ENCODE measurements around the gene PTPRF.
A peak's percentile ranks its signal among the peaks of the same experiment; 100 is the strongest.
"Not testable (repeated sequence)": the region's sequence is repeated elsewhere in the genome, so short reads cannot be mapped to it uniquely, and the experiment has no call there.

The PTPRF gene

GRCh38 chr1:43639976-43640794 is 109.5 kb downstream of the PTPRF start:
- no peak for DNase-seq

DNA sequence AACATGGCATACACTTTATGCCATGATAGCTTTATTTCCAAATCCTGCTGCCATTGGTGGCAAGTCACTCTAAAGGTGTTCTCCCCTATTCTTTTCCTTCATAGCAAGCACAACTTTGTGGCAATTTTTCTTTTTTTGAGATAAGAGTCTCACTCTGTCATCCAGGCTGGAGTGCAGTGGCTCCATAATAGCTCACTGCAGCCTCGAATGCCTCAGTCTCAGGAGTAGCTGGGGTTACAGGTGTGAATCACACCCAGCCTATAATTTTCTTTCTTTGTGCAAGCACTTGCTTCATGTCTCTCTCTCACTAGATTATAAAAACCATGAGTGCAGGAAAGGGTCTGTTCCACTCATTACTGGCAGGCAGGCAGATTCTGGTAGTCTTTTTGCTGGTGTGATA is 113.9 kb downstream of the PTPRF start:
- DNase-seq = no peak

DNA sequence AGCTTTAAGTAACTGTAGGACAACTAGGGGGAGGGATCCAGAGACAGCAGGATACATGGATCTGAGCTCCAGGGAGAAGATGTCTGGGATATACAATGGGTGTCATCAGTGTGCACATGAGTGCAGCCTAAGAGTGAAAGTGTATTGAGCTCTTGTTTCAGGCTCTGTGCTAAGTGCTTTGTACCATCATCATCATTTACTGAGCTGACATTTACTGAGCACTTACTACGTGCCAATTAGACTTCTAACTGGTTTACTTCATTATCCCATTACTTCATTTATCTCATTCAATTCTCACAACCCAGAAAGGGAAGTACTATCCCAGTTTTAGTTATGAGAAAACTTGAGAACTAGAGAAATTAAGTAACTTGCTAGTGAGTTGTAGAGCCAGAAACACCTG is 114.8 kb downstream of the PTPRF start:
- DNase-seq = no peak

- not testable (repeated sequence) for DNase-seq
Measured at GRCh38 chr1:43647331-43647730, 116.6 kb downstream of the PTPRF start.

DNA sequence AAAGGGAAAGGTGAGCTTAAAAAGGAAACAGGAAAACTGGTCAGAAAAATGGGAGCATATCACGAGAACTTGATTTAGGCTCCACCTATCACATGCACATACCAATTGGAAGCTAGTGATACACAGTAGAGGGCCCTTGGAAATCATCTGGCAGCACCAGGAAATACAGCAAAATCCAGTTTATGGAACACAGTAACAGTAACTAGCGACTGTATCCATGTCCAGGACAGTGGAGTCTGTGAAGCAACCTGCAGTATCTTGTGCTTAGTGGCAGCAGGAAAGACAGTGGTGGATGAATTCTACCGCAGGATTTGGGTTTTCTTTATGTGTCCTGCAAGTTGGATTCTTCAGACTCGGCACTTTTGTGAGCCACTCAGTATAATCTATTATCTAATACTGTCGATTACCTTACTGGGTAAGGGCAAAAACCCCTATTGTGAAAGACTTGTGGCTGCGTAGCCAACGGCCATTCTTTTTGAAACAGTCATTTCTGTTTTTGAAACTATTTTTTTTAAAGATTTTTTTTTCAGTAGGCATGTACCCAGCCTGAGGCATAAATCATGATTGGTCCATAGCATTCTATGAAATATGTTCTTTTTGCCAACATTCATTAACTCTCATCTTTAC is 117.7 kb downstream of the PTPRF start:
- no peak for DNase-seq

DNA sequence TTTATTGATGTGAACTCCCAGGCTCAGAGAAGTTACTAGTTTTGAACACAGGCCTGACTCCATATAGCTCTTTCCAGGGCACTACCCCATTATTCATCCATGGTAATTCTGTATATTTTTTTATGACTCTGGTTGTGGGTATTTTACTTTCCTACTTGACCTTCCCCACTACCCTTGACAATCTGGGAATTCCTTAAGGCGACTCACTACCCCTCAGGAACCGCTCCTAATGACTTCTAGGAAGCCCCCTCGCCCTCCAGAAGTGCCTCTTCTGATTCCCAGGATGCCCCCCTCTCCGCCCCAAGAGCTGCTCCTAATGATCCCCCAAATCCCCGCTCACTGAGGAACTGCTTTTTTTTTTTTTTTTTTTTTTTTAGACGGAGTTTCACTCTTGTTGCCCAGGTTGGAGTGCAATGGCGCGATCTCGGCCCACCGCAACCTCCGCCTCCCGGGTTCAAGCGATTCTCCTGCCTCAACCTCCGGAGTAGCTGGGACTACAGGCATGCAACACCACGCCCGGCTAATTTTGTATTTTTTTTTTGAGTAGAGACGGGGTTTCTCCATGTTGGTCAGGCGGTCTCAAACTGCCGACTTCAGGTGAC is 118.3 kb downstream of the PTPRF start:
- DNase-seq = no peak

GRCh38 chr1:43650310-43651085 is 119.8 kb downstream of the PTPRF start:
- DNase-seq = peak; percentile 93 to 95

DNA sequence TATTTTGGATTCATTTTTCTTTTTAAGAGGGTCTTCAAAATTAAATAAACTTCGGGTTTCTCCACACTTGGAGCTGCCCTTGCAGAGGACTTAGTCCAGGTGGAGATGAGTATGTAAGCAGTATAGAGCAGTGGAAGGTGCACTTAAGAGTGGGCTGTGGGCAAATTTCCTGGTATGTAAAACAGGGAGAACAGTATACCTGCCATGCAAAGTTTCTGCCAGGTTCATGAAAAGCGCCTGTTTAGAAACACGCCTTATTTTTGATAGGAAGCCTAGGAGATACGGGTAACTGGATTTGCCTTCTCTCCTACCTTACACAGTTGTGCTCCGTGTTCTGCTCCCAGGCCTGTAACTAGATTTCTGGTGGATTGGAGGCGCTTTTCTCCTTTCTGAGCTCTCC is 120.5 kb downstream of the PTPRF start:
- DNase-seq = no peak

DNA sequence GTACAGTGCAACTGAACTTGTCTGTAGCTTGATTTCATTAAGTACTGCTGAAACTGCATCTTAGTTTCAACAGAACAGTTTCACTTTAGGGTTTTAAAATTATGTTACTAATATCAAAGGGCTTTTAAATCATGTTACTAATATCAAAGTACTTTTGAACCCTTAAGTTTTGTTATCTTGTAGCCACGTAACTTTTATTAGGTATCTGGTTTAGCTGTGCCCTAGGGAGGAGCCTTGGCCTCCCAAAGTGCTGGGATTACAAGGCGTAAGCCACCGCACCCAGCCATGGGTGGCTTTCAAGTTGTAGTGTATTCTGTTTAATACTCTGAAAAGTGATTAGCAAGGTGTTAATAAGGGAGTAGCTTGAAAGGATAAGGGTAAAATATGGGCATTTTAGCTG is 121.2 kb downstream of the PTPRF start:
- no peak for DNase-seq

GRCh38 chr1:43653339-43653738 is 122.7 kb downstream of the PTPRF start:
- DNase-seq = no peak

- DNase-seq = no peak
Measured at GRCh38 chr1:43653893-43654292, 123.2 kb downstream of the PTPRF start.

DNA sequence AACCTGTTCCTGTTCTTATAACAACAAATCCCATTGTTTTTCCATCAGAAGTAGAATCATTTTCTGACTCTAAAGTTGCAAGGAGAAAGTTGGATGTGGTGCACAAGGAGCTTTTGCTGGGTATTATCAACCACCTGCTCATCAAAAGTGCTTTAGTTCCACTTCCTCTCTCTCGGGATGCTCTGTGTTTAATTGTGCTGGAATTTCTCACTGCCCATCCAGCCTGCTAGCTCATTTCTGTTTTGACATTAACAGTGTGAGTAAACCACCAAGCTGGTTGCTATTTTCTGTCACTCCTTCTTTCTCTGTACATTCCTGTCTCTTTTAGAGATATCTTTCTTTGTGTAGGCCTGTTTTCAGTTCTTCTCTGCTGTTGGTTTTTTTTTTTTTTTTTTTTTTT is 125.3 kb downstream of the PTPRF start:
- no peak for DNase-seq

DNA sequence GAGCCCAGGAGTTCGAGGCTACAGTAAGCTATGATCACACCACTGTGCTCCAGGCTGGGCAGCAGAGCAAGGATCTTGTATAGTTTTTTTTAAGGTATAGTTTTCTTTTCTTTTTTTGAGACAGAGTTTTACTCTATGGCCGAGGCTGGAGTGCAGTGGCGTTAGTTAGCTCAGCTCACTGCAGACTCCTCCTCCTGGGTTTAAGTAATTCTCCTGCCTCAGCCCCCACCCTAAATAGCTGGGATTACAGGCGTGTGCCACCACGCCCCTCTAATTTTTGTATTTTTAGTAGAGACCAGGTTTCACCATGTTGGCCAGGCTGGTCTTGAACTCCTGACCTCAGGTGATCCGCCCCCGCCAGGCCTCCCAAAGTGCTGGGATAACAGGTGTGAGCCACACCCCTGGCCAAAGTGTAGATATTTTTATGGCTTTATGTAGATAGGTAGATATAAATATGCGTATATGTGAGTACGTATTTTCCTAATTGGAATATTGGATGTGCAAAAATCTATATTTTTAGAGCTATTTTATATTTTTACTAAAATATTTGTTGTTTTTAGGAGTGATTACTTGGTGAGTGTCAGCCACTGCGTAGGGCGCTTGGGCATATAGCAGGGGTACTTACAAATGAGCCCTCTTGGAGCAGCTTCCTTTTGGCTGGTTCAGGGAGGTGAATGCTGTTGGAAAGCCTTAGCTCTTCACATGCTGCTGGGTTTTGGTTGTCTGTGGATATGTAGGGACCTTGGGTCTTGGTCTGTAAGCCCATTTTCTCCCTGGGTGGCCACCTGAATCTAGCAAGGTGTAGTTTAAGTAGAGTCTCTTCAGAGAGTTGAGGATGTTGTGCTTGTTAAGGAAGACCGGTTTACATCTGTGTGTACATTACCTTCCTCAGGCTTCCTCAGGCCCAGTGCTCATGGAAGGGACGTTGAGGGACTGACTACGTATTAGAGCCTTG is 128.8 kb downstream of the PTPRF start:
- DNase-seq = no peak

DNA sequence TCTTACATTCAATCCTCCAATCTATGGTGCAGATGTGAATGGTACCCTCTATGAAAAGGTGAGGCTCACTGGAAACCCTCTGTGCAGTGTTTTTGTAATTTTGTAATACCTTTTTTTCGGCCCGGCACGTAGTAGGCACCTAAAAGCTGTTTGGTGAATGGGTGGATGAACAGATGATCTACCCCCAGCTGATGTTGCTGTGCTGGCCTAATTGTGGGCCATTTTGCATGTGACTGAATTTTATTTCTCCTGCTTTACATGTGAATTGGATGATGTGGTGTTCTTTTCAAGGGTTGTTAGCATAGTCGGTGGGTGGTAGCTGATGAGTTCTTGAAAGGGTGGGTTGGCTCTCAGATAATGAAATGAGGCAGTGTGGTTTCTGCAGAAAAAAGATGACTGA is 129.7 kb downstream of the PTPRF start:
- no peak for DNase-seq

DNA sequence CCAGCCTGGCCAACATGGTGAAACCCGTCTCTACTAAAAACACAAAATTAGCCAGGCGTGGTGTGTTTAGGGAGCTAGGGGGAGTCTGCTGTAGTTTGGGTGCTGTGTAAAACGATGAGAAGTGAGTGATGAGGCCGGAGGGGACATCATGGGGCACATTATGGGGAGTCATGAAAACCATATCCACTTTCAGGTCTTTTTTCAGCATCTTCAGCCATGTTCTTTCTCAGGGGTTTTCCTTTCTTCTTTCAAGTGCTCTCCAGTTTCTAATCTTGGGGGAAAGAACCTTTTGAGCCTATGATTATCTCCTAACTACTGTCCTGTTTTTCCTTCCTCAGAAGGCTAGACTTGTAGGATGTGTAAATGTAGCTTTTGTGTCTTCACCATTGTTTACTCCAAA is 133.7 kb downstream of the PTPRF start:
- DNase-seq = no peak

- DNase-seq = no peak
Measured at GRCh38 chr1:43666608-43667007, 135.9 kb downstream of the PTPRF start.

GRCh38 chr1:43668956-43669355 is 138.3 kb downstream of the PTPRF start:
- DNase-seq = no peak

- no peak for DNase-seq
Measured at GRCh38 chr1:43669878-43670277, 139.2 kb downstream of the PTPRF start.

- no peak for DNase-seq
Measured at GRCh38 chr1:43671193-43671592, 140.5 kb downstream of the PTPRF start.

DNA sequence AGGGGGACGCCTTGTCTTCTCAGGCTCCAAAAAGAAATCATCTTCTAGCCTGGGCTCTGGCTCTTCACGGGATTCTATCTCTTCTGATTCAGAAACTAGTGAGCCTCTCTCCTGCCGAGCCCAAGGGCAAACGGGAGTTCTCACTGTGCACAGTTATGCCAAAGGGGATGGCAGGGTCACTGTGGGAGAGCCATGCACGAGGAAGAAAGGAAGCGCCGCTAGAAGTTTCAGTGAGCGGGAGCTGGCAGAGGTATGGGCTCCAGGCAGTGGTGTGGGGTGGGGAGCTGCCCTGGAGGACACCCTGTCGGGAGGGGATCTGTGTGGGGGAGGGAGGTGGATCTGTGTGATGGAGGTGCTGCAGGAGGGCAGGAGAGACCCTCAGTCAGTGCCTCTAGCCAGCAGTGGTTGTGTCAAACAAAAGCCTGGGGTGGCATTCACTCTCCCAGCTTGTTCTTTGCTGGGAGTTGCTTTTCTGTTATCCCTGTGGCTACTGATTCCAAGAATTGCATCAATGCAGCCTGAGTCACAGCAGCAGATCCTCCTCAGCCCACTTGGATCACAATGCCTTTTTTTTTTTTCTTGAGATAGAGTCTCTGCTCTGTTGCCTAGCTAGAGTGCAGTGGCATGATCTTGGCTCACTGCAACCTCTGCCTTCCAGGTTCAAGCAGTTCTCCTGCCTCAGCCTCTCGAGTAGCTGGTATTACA is 141.1 kb downstream of the PTPRF start:
- no peak for DNase-seq

- DNase-seq = no peak
Measured at GRCh38 chr1:43673261-43673660, 142.6 kb downstream of the PTPRF start.
